ENCODE data around the gene ATP1A2. TPM values are rescaled to one million over a fixed set of nuclear protein-coding genes. Genes with fewer than 3 reads are reported as not detected.

The ATP1A2 gene
- total RNA-seq, 1 donor from 2014 or later: 93.6 TPM

DNA sequence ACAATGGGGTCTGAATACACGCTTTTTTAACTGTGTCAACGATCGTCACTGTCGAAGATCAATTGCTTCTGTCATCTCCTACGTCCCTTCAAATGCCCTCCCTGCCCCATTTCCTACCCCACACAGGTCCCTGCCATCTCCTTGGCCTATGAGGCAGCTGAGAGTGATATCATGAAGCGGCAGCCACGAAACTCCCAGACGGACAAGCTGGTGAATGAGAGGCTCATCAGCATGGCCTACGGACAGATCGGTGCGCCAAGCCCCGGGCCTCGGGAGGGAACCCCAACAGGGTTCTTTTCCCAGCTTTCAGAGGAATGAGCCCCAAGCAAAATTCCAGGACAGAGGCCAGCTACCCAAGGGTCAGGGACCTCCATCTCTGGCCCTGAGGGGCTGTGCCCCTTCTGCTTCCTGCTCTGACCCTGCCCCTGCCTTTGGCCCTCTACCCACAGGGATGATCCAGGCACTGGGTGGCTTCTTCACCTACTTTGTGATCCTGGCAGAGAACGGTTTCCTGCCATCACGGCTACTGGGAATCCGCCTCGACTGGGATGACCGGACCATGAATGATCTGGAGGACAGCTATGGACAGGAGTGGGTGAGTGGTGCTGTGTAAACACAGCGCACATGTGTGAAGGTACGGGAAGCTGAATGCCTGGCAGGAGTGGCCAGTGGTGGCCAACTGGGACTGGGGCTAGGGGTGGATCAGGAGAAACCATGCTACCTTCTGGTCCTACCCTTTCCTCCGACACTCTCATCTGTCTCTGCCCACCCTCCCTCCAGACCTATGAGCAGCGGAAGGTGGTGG is 20.8 kb downstream of the ATP1A2 start:
- Mint-ChIP-seq H3K9me3 (no peaks in the 10 kb centered on the region), H3K27ac (ENCODE audit: unreplicated experiment) (peak overlapping the region; percentile 81), H3K36me3 (ENCODE audit: low read depth) (peaks cover 30% of the 10 kb centered on the region), H3K4me1 (peaks cover 11% of the 10 kb centered on the region), H3K4me3 (no peak overlapping the region), H3K27me3 (ENCODE audit: low read depth) (no peaks in the 10 kb centered on the region)
- TF ChIP-seq, protein P1, sequence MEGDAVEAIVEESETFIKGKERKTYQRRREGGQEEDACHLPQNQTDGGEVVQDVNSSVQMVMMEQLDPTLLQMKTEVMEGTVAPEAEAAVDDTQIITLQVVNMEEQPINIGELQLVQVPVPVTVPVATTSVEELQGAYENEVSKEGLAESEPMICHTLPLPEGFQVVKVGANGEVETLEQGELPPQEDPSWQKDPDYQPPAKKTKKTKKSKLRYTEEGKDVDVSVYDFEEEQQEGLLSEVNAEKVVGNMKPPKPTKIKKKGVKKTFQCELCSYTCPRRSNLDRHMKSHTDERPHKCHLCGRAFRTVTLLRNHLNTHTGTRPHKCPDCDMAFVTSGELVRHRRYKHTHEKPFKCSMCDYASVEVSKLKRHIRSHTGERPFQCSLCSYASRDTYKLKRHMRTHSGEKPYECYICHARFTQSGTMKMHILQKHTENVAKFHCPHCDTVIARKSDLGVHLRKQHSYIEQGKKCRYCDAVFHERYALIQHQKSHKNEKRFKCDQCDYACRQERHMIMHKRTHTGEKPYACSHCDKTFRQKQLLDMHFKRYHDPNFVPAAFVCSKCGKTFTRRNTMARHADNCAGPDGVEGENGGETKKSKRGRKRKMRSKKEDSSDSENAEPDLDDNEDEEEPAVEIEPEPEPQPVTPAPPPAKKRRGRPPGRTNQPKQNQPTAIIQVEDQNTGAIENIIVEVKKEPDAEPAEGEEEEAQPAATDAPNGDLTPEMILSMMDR (conservative IDR thresholded peaks at IDR 0.05): no peak
- no peak for DNase-seq (ENCODE audit: low read depth, low spot score)

DNA sequence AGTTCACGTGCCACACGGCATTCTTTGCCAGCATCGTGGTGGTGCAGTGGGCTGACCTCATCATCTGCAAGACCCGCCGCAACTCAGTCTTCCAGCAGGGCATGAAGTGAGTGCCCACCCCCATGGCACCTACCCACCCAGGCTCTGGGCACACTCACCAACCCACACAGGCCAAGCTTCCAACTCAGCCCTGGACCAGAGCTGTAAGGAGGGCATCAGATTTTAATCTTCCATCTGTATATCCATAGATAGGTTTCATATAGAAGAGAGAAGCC is 21.3 kb downstream of the ATP1A2 start:
- TF ChIP-seq, protein P1 (conservative IDR thresholded peaks at IDR 0.05): no peak
- no peaks in the 10 kb centered on the region for H3K9me3 Mint-ChIP-seq
- H3K4me1 Mint-ChIP-seq: peaks cover 10% of the 10 kb centered on the region
- no peak for DNase-seq (ENCODE audit: low read depth, low spot score)
- H3K27me3 Mint-ChIP-seq (ENCODE audit: low read depth): no peaks in the 10 kb centered on the region
- no peak overlapping the region for H3K4me3 Mint-ChIP-seq
- peaks cover 28% of the 10 kb centered on the region for H3K36me3 Mint-ChIP-seq (ENCODE audit: low read depth)
- H3K27ac Mint-ChIP-seq (ENCODE audit: unreplicated experiment): peak overlapping the region; percentile 55

GRCh38 chr1:160137216-160137862 is 21.8 kb downstream of the ATP1A2 start:
- no peaks in the 10 kb centered on the region for H3K9me3 Mint-ChIP-seq
- peak overlapping the region; percentile 55 for H3K27ac Mint-ChIP-seq (ENCODE audit: unreplicated experiment)
- DNase-seq (ENCODE audit: low read depth, low spot score): no peak
- H3K4me3 Mint-ChIP-seq: no peak overlapping the region
- peaks cover 25% of the 10 kb centered on the region for H3K36me3 Mint-ChIP-seq (ENCODE audit: low read depth)
- peaks cover 5% of the 10 kb centered on the region for H3K4me1 Mint-ChIP-seq
- TF ChIP-seq, protein P1 (conservative IDR thresholded peaks at IDR 0.05): no peak
- no peaks in the 10 kb centered on the region for H3K27me3 Mint-ChIP-seq (ENCODE audit: low read depth)

- Mint-ChIP-seq H3K36me3 (ENCODE audit: low read depth) (peaks cover 18% of the 10 kb centered on the region), H3K4me3 (no peak overlapping the region), H3K27ac (ENCODE audit: unreplicated experiment) (no peak overlapping the region), H3K27me3 (ENCODE audit: low read depth) (no peaks in the 10 kb centered on the region), H3K9me3 (no peaks in the 10 kb centered on the region), H3K4me1 (peaks cover 2% of the 10 kb centered on the region)
- TF ChIP-seq, protein P1 (conservative IDR thresholded peaks at IDR 0.05): no peak
- no peak for DNase-seq (ENCODE audit: low read depth, low spot score)
Observed at GRCh38 chr1:160139840-160140239, 24.3 kb downstream of the ATP1A2 start.

GRCh38 chr1:160143695-160144094 is 28.1 kb downstream of the ATP1A2 start:
- Mint-ChIP-seq H3K27ac (ENCODE audit: unreplicated experiment) (no peak overlapping the region), H3K4me1 (peaks cover 4% of the 10 kb centered on the region), H3K36me3 (ENCODE audit: low read depth) (peaks cover 16% of the 10 kb centered on the region), H3K27me3 (ENCODE audit: low read depth) (no peaks in the 10 kb centered on the region), H3K4me3 (no peak overlapping the region), H3K9me3 (no peaks in the 10 kb centered on the region)
- no peak for DNase-seq (ENCODE audit: low read depth, low spot score)
- TF ChIP-seq, protein P1 (conservative IDR thresholded peaks at IDR 0.05): no peak
